OCI-LY3 (cell line): ENCODE results near the gene HACD2.

Source experiments
- H2AFZ ChIP-seq: fragments of 200-600, 300-600 bp; shearing (Covaris generic); 2 replicates; pipeline ENCODE4 v1.6.0; 2014; ENCODE audit warnings: antibody characterized with exemption, low read depth, low read length
- H3K27ac ChIP-seq: fragments of 200-600, 300-600 bp; sonication (generic); 2 replicates; pipeline ENCODE4 v1.5.1; 2014; ENCODE audit warnings: mild to moderate bottlenecking, low read length, moderate library complexity, mixed read lengths
- H3K27me3 ChIP-seq: fragments of 200-600, 300-600 bp; sonication (generic); 2 replicates; pipeline ENCODE4 v1.6.1; 2014; ENCODE audit warnings: low read depth, low read length, mixed read lengths
- H3K36me3 ChIP-seq: fragments of 200-600, 300-600 bp; sonication (generic); replicated peaks from 2 replicates; pipeline ENCODE3; 2014; ENCODE audit warnings: low read depth, low read length, mixed read lengths
- H3K4me1 ChIP-seq: fragments of 300-600, 200-600 bp; sonication (generic); 2 replicates; pipeline ENCODE4 v1.6.1; 2014; ENCODE audit warnings: low read length, mixed read lengths
- H3K4me2 ChIP-seq: fragments of 200-600, 300-600 bp; sonication (generic); 2 replicates; pipeline ENCODE4 v1.6.1; 2014; ENCODE audit warnings: low read length, mixed read lengths
- H3K4me3 ChIP-seq: fragments of 300-600, 200-600 bp; sonication (generic); 2 replicates; pipeline ENCODE4 v1.5.1; 2014; ENCODE audit warnings: antibody characterized with exemption, mild to moderate bottlenecking, low read length, moderate library complexity
- H3K79me2 ChIP-seq: fragments of 300-600, 200-600 bp; shearing (Covaris generic); 2 replicates; pipeline ENCODE4 v1.6.1; 2014; ENCODE audit warnings: mild to moderate bottlenecking, low read length, mixed read lengths
- H3K9ac ChIP-seq: fragments of 300-600, 200-600 bp; shearing (Covaris generic); 2 replicates; pipeline ENCODE4 v1.6.0; 2014; ENCODE audit warnings: mild to moderate bottlenecking, low read length, moderate library complexity
- H3K9me3 ChIP-seq: fragments of 200-600, 300-600 bp; shearing (Covaris generic); 2 replicates; pipeline ENCODE4 v1.6.1; 2014; ENCODE audit warnings: low read length, mixed read lengths; ENCODE audit not compliant: insufficient read depth
- H4K20me1 ChIP-seq: fragments of 200-600, 300-600 bp; sonication (generic); 2 replicates; pipeline ENCODE4 v1.6.1; 2016; ENCODE audit warnings: low read length, mixed read lengths; ENCODE audit not compliant: insufficient read depth
- EZH2phosphoT487 ChIP-seq: fragments of 200-600 bp; shearing (Covaris generic); IDR thresholded peaks from 2 replicates; pipeline ENCODE4 v1.6.1; 2018; ENCODE audit warnings: antibody characterized with exemption, mixed run types, low read depth
- TF ChIP-seq, protein P1 (sequence below): fragments of 200-600, 300-600 bp; sonication (generic); IDR thresholded peaks from 2 replicates; pipeline ENCODE4 v1.5.1; 2014; ENCODE audit warnings: antibody characterized with exemption, low read length, low read depth

Gene HACD2

DNA sequence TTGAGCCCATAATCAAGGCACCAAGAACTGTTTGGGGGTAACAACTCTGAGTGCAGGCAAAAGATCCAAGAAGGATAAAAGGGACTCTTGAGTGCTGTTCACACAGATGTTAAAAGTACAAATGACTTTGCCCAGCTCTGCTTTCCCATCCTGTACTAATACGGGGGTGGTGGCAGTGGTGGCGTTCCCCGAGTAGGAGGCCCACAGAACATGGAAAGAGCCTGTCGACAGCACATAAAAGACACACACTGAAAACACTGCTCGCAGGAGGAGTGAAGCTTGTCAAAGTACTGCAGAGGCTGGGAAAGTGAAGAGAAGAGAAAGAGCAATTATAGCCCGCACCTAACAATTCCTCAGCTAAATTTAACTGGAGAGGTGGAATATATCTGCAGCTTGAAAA is 40.9 kb downstream of the HACD2 start:
- Histone ChIP-seq H4K20me1 (no peaks in the 10 kb centered on the region), H3K9me3 (no peaks in the 10 kb centered on the region), H3K4me2 (no peak overlapping the region), H3K4me3 (no peak overlapping the region), H3K27ac (no peak overlapping the region), H3K79me2 (no peaks in the 10 kb centered on the region), H3K9ac (no peak overlapping the region), H3K4me1 (no peaks in the 10 kb centered on the region), H3K27me3 (no peaks in the 10 kb centered on the region), H2AFZ (no peak overlapping the region), H3K36me3 (no peaks in the 10 kb centered on the region)
- TF ChIP-seq, protein P1, sequence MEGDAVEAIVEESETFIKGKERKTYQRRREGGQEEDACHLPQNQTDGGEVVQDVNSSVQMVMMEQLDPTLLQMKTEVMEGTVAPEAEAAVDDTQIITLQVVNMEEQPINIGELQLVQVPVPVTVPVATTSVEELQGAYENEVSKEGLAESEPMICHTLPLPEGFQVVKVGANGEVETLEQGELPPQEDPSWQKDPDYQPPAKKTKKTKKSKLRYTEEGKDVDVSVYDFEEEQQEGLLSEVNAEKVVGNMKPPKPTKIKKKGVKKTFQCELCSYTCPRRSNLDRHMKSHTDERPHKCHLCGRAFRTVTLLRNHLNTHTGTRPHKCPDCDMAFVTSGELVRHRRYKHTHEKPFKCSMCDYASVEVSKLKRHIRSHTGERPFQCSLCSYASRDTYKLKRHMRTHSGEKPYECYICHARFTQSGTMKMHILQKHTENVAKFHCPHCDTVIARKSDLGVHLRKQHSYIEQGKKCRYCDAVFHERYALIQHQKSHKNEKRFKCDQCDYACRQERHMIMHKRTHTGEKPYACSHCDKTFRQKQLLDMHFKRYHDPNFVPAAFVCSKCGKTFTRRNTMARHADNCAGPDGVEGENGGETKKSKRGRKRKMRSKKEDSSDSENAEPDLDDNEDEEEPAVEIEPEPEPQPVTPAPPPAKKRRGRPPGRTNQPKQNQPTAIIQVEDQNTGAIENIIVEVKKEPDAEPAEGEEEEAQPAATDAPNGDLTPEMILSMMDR: no peak
- no peak for TF ChIP-seq EZH2phosphoT487

DNA sequence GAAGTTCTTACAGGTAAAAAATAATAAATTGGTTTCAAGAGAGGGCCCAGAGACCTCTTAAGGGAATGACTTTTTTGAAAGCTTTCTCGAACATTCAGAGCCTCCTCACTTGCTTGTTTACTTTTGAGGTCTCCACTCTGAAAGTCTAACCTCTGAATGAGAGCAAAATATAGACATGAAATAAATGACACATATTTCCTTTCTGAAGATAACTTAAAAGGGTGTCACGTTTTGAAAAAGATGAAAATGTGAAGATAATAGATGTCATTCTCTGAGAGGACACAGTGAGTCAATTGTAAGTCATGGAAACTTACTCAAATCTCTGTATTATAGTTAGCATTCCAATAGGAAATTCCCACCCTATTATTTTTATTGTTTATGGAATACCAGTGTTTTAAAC is 44.6 kb downstream of the HACD2 start:
- H3K36me3 ChIP-seq: no peaks in the 10 kb centered on the region
- no peak overlapping the region for H2AFZ ChIP-seq
- H3K4me2 ChIP-seq: no peak overlapping the region
- no peaks in the 10 kb centered on the region for H3K9me3 ChIP-seq
- 0 out of 2 replicates have a peak, but pooled peaks cover 8% of the 10 kb centered on the region for H4K20me1 ChIP-seq
- H3K79me2 ChIP-seq: peaks cover 4% of the 10 kb centered on the region; the same call in 1 of the 2 replicates
- no peak overlapping the region for H3K27ac ChIP-seq
- peaks cover 9% of the 10 kb centered on the region for H3K4me1 ChIP-seq
- H3K27me3 ChIP-seq: no peaks in the 10 kb centered on the region
- TF ChIP-seq, protein P1: no peak
- TF ChIP-seq EZH2phosphoT487: no peak
- H3K9ac ChIP-seq: no peak overlapping the region
- H3K4me3 ChIP-seq: no peak overlapping the region

DNA sequence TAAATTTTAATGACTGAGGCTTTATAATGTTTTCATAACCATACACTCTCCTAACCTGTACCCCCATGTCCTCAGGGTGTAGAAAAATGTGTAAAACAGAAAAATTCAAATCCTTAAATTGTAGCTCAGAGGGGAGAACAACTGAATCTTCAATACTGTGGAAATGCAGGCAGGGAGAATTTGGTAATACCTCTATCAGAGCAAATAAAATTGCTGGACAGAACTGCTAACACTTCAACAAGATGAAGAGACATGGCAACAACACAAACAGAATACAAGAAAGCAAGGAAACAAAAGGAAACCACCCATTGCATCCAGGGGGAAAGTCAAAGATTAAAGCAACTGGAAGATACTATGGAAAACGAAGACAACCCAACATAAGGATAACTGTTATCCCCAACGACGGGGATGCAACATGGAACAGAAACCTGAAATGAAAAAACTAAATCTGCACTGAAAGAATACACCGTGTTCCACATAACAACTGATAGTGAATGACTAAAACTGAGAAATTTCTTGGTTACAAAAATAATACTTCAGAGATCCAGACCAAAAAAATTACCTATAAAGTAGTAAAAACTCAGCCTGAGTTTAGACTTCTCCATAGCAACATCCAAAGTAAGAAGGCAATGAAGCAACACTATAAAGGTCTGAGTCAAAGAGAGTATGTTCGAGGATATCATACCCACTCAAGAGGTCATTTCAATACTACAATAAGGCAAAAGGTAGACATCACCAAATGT is 48.5 kb downstream of the HACD2 start:
- Histone ChIP-seq H3K4me1 (peaks cover 9% of the 10 kb centered on the region), H3K9me3 (no peaks in the 10 kb centered on the region), H3K4me2 (peak overlapping the region; percentile 40), H2AFZ (no peak overlapping the region), H3K9ac (no peak overlapping the region), H3K4me3 (no peak overlapping the region), H3K79me2 (peaks cover 4% of the 10 kb centered on the region; the same call in 1 of the 2 replicates), H3K36me3 (no peaks in the 10 kb centered on the region), H3K27me3 (no peaks in the 10 kb centered on the region), H4K20me1 (0 out of 2 replicates have a peak, but pooled peaks cover 8% of the 10 kb centered on the region), H3K27ac (no peak overlapping the region)
- TF ChIP-seq EZH2phosphoT487: no peak
- TF ChIP-seq, protein P1: no peak

DNA sequence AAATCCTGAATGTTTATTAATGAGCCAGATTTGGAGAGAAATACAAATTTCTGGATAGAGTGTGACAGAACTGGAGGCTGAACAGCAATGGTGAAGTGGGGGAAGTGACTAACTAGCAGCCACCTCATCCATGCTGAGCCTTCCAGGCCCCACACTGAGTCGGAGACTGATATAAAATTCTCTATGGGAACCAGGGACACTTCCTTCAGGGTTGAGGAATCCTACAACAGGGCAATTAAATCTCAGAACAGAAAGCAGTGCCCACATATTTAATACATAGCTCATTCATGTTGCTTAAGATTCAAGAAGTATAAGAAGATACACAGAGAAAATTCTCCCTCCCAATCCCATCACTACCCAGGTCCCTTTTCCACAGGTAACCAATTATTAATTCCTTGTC is 49.3 kb downstream of the HACD2 start:
- Histone ChIP-seq H3K27me3 (no peaks in the 10 kb centered on the region), H3K79me2 (peaks cover 4% of the 10 kb centered on the region; the same call in 1 of the 2 replicates), H3K4me3 (no peak overlapping the region), H3K27ac (no peak overlapping the region), H4K20me1 (0 out of 2 replicates have a peak, but pooled peaks cover 8% of the 10 kb centered on the region), H3K9ac (no peak overlapping the region), H3K4me2 (no peak overlapping the region), H3K9me3 (no peaks in the 10 kb centered on the region), H3K36me3 (no peaks in the 10 kb centered on the region), H2AFZ (no peak overlapping the region), H3K4me1 (peaks cover 9% of the 10 kb centered on the region)
- no peak for TF ChIP-seq EZH2phosphoT487
- TF ChIP-seq, protein P1: no peak
